DND-41 (cell line): ENCODE measurements around the gene APBB2.

Source experiments
- EZH2 ChIP-seq: IDR thresholded peaks from 3 replicates; pipeline ENCODE4 v1.6.1; 2012; ENCODE audit warnings: borderline replicate concordance, low read depth, mild to moderate bottlenecking, moderate library complexity, low read length, inconsistent platforms; ENCODE audit not compliant: severe bottlenecking
- TF ChIP-seq, protein P1 (sequence below): IDR thresholded peaks from 2 replicates; pipeline ENCODE4 v1.5.1; 2012; ENCODE audit warnings: borderline replicate concordance, low read length, moderate library complexity, mild to moderate bottlenecking; ENCODE audit not compliant: poor library complexity, severe bottlenecking; ENCODE audit errors: extremely low read depth

DNA sequence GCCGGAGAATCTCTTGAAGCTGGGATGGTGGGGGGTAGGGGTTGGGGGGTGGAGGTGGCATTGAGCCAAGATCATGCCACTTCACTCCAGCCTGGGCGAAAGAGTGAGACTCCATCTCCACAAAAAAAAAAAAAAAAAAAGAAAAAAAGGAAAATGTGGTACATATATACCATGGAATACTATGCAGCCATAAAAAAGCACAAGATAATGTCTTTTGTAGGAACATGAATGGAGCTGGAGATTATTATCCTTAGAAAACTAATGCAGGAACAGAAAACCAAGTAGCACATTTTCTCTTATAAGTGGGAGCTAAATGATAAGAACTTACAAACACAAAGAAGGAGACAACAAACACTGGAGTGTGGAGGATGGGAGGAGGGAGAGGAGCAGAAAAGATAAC lies 188.5 kb downstream of the APBB2 start:
- TF ChIP-seq, protein P1, sequence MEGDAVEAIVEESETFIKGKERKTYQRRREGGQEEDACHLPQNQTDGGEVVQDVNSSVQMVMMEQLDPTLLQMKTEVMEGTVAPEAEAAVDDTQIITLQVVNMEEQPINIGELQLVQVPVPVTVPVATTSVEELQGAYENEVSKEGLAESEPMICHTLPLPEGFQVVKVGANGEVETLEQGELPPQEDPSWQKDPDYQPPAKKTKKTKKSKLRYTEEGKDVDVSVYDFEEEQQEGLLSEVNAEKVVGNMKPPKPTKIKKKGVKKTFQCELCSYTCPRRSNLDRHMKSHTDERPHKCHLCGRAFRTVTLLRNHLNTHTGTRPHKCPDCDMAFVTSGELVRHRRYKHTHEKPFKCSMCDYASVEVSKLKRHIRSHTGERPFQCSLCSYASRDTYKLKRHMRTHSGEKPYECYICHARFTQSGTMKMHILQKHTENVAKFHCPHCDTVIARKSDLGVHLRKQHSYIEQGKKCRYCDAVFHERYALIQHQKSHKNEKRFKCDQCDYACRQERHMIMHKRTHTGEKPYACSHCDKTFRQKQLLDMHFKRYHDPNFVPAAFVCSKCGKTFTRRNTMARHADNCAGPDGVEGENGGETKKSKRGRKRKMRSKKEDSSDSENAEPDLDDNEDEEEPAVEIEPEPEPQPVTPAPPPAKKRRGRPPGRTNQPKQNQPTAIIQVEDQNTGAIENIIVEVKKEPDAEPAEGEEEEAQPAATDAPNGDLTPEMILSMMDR = no peak
- TF ChIP-seq EZH2 = no peak
